Skeletal muscle tissue (tissue), 4 donors: ENCODE data around the gene TIMM22. TPM values are rescaled to one million over a fixed set of nuclear protein-coding genes. Genes with fewer than 3 reads are reported as not detected.
"Not testable (repeated sequence)": the region's sequence is repeated elsewhere in the genome, so short reads cannot be mapped to it uniquely, and the experiment has no call there.

ENCODE experiments used
- H3K27ac ChIP-seq: one replicate; pipeline ENCODE4 v1.7.0; 2013; ENCODE audit warnings: mild to moderate bottlenecking, low read depth, low read length, inconsistent platforms
- H3K27me3 ChIP-seq, 3 donors: one replicate each; pipeline ENCODE4 v1.7.0; 2013; ENCODE audit warnings: low read length in 3 of 3; ENCODE audit not compliant: control insufficient read depth in 3 of 3, insufficient read depth in 3 of 3
- H3K36me3 ChIP-seq, 3 donors: one replicate each; pipeline ENCODE4 v1.7.0; 2013; ENCODE audit warnings: low read length in 3 of 3; ENCODE audit not compliant: control insufficient read depth in 3 of 3, insufficient read depth in 3 of 3
- H3K4me1 ChIP-seq, 3 donors: one replicate each; pipeline ENCODE4 v1.7.0; 2013; ENCODE audit warnings: low read length in 3 of 3, mild to moderate bottlenecking in 3 of 3; ENCODE audit not compliant: control insufficient read depth in 3 of 3, insufficient read depth in 3 of 3
- H3K4me3 ChIP-seq, 3 donors: one replicate each; pipeline ENCODE4 v1.7.0; 2013; ENCODE audit warnings: low read length in 3 of 3
- H3K9ac ChIP-seq, 3 donors: one replicate each; pipeline ENCODE4 v1.7.0; 2013; ENCODE audit warnings: low read length in 3 of 3, mild to moderate bottlenecking in 3 of 3, moderate library complexity in 2 of 3, low read depth in 1 of 3
- H3K9me3 ChIP-seq, 3 donors: one replicate each; pipeline ENCODE4 v1.7.0; 2013; ENCODE audit warnings: low read length in 3 of 3; ENCODE audit not compliant: control insufficient read depth in 3 of 3
- total RNA-seq: library from RNA; depleted of rRNA; stranded (reverse); fragments of >200 nt; gene quantifications from one replicate; pipeline ENCODE4 v1.2.3, GENCODE V29; 2014
- donor health status: Osteomylitis.

Gene TIMM22
- total RNA-seq, 1 donor from 2014 or later = 15.1 TPM

GRCh38 chr17:970364-970763 lies 26.6 kb upstream of the TIMM22 start:
- Histone ChIP-seq H3K27ac (peak overlapping the region; percentile 45), H3K9ac (peak overlapping the region; percentile 52 to 66 (median 64)), H3K9me3 (no peaks in the 10 kb centered on the region), H3K4me1 (peaks cover 6 to 23% (median 14%) of the 10 kb centered on the region in 3 donors), H3K27me3 (no peaks in the 10 kb centered on the region), H3K4me3 (peak overlapping the region in 2 of 3 donors; percentile 30 to 56), H3K36me3 (no peaks in the 10 kb centered on the region)

- H3K9ac ChIP-seq, H3K27me3 ChIP-seq, H3K9me3 ChIP-seq, H3K27ac ChIP-seq, H3K4me3 ChIP-seq, H3K36me3 ChIP-seq: not testable (repeated sequence)
- peaks cover 8 to 27% (median 23%) of the 10 kb centered on the region in 3 donors for H3K4me1 ChIP-seq
Observed at GRCh38 chr17:971861-972260, 25.1 kb upstream of the TIMM22 start.

GRCh38 chr17:973053-973452 lies 23.9 kb upstream of the TIMM22 start:
- H3K9me3 ChIP-seq = no peaks in the 10 kb centered on the region
- no peaks in the 10 kb centered on the region for H3K27me3 ChIP-seq
- H3K27ac ChIP-seq = no peak overlapping the region
- no peak overlapping the region for H3K9ac ChIP-seq
- H3K36me3 ChIP-seq = no peaks in the 10 kb centered on the region
- H3K4me1 ChIP-seq = peaks cover 14 to 33% (median 31%) of the 10 kb centered on the region in 3 donors
- H3K4me3 ChIP-seq = no peak overlapping the region

GRCh38 chr17:974778-975177 lies 22.2 kb upstream of the TIMM22 start:
- not testable (repeated sequence) for H3K27ac ChIP-seq, H3K9me3 ChIP-seq, H3K27me3 ChIP-seq, H3K9ac ChIP-seq, H3K36me3 ChIP-seq, H3K4me3 ChIP-seq
- H3K4me1 ChIP-seq = peaks cover 14 to 30% (median 27%) of the 10 kb centered on the region in 3 donors

- Histone ChIP-seq H3K9ac (peak overlapping the region in 1 of 3 donors; percentile 36), H3K4me1 (peaks cover 19 to 27% (median 26%) of the 10 kb centered on the region in 3 donors), H3K36me3 (no peaks in the 10 kb centered on the region), H3K4me3 (no peak overlapping the region), H3K27me3 (no peaks in the 10 kb centered on the region), H3K27ac (no peak overlapping the region), H3K9me3 (no peaks in the 10 kb centered on the region)
Observed at GRCh38 chr17:975371-975915, 21.5 kb upstream of the TIMM22 start.

- Histone ChIP-seq H3K4me1 (peaks cover 25 to 33% (median 27%) of the 10 kb centered on the region in 3 donors), H3K4me3 (no peak overlapping the region), H3K36me3 (no peaks in the 10 kb centered on the region), H3K27me3 (no peaks in the 10 kb centered on the region), H3K9me3 (no peaks in the 10 kb centered on the region), H3K27ac (no peak overlapping the region), H3K9ac (peak overlapping the region in 1 of 3 donors; percentile 47)
Observed at GRCh38 chr17:976312-976711, 20.6 kb upstream of the TIMM22 start.

- Histone ChIP-seq H3K9ac (peak overlapping the region in 1 of 3 donors; percentile 36), H3K27me3 (no peaks in the 10 kb centered on the region), H3K36me3 (no peaks in the 10 kb centered on the region), H3K27ac (no peak overlapping the region), H3K4me3 (no peak overlapping the region), H3K4me1 (peaks cover 26 to 34% (median 28%) of the 10 kb centered on the region in 3 donors), H3K9me3 (no peaks in the 10 kb centered on the region)
Observed at GRCh38 chr17:977166-977565, 19.8 kb upstream of the TIMM22 start.

GRCh38 chr17:978103-979093 lies 18.5 kb upstream of the TIMM22 start:
- Histone ChIP-seq H3K27ac (peak overlapping the region; percentile 74), H3K9me3 (no peaks in the 10 kb centered on the region), H3K4me1 (peaks cover 26 to 32% (median 28%) of the 10 kb centered on the region in 3 donors), H3K9ac (peak overlapping the region; percentile 54 to 84 (median 79)), H3K36me3 (no peaks in the 10 kb centered on the region), H3K4me3 (peak overlapping the region; percentile 64 to 87 (median 78)), H3K27me3 (no peaks in the 10 kb centered on the region)

- H3K27me3 ChIP-seq = no peaks in the 10 kb centered on the region
- peak overlapping the region in 2 of 3 donors; percentile 65 to 84 for H3K9ac ChIP-seq
- H3K4me1 ChIP-seq = peaks cover 26 to 32% (median 28%) of the 10 kb centered on the region in 3 donors
- no peaks in the 10 kb centered on the region for H3K9me3 ChIP-seq
- peak overlapping the region in 2 of 3 donors; percentile 77 to 82 for H3K4me3 ChIP-seq
- no peaks in the 10 kb centered on the region for H3K36me3 ChIP-seq
- H3K27ac ChIP-seq = no peak overlapping the region
Observed at GRCh38 chr17:979212-979538, 17.8 kb upstream of the TIMM22 start.
